HuH-7.5 (cell line): Measurements from ENCODE around the gene TMEM218.
"Not testable (repeated sequence)": the region's sequence is repeated elsewhere in the genome, so short reads cannot be mapped to it uniquely, and the experiment has no call there.

ENCODE experiments used
- DNase-seq: peaks from one replicate; pipeline ENCODE4 v3.0.0; 2011; ENCODE audit warnings: low spot score

Gene TMEM218

DNA sequence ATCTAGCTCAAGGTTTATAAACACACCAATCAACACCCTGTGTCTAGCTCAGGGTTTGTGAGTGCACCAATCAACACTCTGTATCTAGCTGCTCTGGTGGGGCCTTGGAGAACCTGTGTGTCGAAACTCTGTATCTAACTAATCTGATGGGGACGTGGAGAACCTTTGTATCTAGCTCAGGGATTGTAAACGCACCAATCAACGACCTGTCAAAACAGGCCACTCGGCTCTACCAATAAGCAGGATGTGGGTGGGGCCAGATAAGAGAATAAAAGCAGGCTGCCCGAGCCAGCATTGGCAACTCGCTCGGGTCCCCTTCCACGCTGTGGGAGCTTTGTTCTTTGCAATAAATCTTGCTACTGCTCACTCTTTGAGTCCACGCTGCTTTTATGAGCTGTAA lies 21.3 kb downstream of the TMEM218 start:
- DNase-seq = not testable (repeated sequence)

- not testable (repeated sequence) for DNase-seq
These were observed 21.9 kb downstream of the TMEM218 start for GRCh38 chr11:125089481-125089880.

DNA sequence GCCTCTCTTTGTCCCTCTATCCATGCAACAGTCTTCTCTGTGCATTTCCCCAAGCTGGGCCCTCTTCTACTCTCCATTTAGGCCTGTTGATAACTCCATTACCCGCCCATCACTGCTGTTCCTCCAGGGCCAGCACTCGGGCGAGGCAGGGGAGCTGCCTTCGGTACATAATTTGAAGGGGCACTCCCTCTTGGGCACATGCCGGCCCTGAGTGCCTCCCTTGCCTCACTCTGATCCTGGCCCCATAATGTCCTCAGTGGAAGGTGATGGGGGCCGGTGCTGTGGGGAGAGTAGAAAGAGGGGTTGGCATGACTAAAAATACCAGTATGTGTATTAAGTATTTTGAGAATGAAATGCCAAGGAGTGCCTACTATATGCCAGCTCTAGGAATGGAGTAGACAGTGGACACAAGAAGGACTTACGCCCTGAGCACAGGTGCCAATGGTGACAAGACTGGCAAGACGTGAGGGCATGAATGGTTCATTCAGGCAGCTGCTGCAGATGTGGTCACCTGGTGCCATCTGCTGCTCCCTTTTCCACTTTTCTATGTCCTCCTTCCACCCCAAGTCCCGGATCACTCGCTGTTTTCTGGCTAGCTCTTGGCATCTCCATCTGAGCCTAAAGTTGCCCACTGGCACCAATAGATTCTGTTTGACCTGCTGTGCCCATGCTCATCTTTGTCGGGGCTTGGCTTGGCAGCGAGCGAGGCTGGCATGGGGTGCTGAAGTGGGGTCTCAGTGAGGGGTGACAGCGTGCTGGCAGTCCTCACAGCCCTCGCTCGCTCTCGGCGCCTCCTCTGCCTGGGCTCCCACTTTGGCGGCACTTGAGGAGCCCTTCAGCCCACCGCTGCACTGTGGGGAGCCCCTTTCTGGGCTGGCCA lies 22.6 kb downstream of the TMEM218 start:
- DNase-seq = no peak

GRCh38 chr11:125088123-125088522 lies 23.3 kb downstream of the TMEM218 start:
- no peak for DNase-seq

GRCh38 chr11:125086633-125087296 lies 24.7 kb downstream of the TMEM218 start:
- DNase-seq = no peak

DNA sequence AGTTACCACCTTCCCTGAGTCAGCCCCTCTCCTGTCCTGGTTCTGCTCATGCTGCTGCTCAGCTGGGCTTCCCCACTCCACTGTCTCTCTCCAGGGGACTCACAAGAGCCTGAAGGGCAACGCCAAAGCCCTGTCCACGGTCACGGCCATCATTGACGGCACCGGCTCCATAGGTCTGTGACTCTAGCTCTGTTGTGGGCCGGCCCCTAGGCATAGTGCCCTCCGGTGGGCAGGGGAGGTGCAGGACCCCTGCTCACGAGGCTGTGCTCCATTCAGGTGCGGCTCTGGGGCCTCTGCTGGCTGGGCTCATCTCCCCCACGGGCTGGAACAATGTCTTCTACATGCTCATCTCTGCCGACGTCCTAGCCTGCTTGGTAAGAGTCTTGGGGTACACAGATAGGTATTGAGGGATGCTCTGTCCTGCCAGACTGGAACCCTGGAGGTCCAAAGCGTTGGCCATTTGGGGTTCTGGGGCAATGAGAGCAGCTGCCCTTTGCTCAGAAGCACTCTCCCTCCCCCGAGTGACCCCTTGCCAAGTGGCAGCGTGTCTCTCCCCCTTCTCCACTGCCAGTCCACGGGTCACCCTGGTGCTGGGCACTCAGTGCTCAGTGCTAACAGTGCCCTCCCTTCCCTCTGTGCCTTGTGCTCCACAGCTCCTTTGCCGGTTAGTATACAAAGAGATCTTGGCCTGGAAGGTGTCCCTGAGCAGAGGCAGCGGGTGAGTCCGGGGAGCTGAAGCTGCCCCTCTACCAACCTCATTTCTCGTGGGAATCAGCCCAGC lies 25.9 kb downstream of the TMEM218 start:
- DNase-seq = no peak

DNA sequence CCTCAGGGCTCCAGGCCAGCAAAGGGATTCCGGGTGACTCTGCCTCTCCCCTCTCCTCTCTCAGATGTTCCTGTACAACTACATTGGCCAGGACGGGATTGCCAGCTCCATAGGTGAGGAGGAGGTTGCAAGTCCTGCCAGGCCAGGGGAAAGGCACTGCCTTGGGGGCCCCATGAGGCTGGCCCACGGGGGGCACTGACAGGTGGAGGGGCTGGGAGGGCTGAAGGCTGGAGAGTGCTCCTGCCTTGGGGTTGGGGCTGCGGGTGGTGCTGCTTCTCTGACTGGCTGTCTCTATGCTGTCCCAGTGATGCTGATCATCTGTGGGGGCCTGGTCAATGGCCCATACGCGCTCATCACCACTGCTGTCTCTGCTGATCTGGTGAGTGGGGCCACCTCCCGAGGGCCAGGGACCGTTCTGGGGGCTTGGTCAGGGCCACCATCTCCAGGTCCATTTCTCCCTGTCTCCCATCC lies 26.6 kb downstream of the TMEM218 start:
- DNase-seq = no peak

DNA sequence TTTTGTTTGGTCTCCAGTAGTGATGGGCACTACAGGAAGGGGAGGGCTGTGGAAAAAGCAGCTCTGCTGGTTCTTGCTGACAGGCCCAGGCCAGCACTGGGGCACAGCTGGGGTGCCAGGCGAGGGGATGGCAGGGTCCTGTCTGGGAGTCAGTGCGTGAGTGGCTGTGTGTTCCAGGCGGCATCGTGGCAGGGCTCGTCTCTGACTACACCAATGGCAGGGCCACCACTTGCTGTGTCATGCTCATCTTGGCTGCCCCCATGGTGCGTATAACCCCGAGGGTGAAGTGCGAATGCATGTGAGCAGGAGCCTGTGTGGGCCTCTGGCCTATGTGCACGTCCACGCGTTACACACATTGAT lies 27.4 kb downstream of the TMEM218 start:
- no peak for DNase-seq

DNA sequence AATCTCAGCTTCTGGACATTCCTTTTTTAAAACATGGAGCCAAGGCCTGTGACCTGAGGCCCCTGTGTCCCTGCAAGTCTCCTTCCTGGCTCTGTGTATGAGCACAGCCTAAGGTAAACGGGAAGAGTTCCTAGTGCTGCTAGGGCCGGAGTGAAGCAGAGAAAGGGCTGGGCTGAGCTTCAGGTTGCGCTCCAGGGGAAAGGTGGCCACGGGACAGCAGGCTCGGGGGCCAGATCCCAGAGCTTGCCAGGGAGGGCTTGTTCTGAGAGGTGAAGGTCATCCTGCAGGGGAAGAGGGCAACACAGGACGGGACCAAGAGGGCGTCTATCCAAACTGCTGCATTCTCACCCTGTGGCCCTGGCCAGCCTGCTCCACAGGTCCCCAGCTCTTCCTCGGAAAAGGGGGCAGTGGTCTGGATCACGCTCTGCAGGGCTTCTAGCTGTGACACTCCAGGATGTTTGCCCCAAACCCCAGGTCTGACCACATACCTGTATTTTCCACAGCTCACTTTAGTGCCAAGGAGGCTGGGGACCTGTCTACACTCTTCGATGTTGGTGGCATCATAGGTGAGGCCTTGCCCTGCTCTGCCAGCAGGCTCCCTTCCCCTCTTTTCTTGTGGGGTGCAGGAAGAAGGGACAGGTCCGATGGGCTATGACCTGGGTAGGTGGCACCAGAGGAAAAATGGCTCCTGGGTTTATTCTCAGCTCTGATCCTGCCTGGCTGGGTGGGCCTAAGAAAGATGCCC lies 27.9 kb downstream of the TMEM218 start:
- DNase-seq = no peak

DNA sequence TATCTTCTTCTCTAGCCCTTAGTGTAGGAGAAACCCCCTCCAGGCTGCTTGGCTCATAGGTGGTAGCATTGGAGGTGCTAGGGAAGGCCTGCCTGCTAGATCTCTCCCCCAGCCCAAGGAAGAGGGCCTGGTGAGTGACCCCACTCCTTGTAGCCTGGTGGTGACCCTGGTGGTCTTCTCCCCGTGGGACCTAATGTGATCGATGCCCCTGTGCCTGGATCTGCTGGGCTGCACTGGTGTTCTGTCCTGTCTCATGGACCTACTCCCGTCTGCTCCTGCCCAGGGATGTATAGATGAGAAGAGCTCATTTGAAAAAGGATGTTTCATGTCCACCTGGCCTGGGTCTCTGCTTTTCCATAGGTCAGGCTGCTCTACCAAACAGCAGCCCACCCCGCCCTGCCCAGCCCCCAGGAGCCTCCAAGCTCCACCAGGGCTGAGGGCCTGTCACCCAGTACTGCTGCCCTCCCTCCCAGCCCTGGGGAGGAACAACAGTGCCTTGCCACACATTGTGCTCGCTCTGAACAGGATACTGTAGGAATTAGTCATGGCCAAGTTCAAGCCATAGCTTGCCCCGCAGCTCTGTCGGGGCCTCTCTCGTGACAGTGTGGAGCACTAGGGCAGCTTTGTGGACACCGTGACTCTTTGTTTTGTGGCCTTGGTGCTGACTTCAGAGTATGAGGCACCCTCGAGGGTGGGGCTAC lies 28.7 kb downstream of the TMEM218 start:
- no peak for DNase-seq

DNA sequence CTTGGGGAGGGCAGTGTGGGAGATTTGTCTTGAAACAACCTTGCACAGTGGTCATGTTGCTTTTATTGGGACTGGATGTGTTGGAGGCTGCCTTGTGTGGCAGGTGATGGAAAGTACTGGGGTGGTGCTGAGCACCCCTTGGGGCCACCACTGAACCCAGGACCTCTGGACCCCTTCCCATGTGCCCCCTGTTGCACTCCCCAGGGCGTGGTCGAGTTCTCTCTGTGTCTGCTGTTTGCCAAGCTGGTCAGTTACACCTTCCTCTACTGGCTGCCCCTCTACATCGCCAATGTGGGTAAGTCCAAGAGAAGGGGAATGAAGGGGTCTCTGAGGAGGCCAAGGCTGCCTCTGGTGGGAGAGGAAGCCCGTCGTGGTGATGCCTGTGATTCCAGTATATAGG lies 29.4 kb downstream of the TMEM218 start:
- DNase-seq = no peak

- DNase-seq = no peak
These were observed 30.2 kb downstream of the TMEM218 start for GRCh38 chr11:125081098-125081798.

DNA sequence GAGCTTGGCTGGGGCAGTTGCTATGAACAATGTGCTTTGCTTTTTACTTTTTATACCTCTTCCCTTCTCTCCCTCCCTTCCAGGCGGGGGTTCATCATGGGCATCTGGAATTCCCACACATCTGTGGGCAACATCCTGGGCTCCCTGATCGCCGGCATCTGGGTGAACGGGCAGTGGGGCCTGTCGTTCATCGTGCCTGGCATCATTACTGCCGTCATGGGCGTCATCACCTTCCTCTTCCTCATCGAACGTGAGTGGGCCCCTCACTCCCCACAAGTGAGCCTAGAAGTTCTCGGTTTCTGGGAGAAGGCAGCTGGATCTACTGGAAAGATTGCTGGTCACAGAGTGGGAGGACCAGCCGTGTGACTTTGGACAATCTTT lies 30.9 kb downstream of the TMEM218 start:
- DNase-seq = no peak

DNA sequence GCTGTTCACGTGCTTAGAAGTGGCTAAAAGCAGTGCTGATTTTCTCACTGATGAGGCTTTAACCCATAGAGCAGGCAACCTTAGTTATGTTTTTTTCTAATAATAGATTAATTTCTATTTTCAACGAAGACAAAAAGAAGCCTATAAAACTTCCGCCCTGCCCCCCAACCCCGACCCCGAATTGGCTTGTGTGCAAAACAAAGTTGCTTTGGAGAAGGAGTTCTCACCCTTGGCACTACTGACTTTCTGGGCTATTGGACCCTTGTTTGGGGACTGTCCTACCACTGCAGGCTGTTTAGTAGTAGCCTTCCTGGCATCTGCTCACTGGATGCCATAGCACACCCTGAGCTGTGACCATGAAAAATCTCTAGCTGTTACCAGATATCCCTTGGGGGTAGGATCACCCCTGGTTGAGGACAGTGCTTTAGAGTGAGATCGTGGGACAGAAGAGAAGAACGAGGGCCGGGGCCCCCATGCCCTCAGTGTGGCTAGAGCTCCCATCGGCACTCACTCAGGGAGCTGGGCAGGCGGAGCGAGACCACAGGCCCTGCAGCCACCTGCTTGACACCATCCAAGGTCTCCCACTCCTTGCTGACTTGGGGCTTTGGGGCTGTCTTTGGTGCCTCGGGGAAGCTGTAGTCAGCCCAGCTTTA lies 31.4 kb downstream of the TMEM218 start:
- no peak for DNase-seq

- no peak for DNase-seq
These were observed 32.1 kb downstream of the TMEM218 start for GRCh38 chr11:125079151-125079877.

GRCh38 chr11:125078516-125079140 lies 32.8 kb downstream of the TMEM218 start:
- no peak for DNase-seq

GRCh38 chr11:125078016-125078415 lies 33.4 kb downstream of the TMEM218 start:
- DNase-seq = no peak

GRCh38 chr11:125076378-125076945 lies 35.0 kb downstream of the TMEM218 start:
- no peak for DNase-seq

GRCh38 chr11:125075900-125076317 lies 35.5 kb downstream of the TMEM218 start:
- no peak for DNase-seq
